Measurements from ENCODE around the gene ETS1.

GRCh38 chr11:128628325-128628673 lies 40.9 kb upstream of the ETS1 start:
- TF ChIP-seq CTCF (IDR thresholded peaks at IDR 0.05; ENCODE audit: poor library complexity, severe bottlenecking) (no peak), POLR2AphosphoS5 (IDR thresholded peaks at IDR 0.05) (no peak), TAF1 (IDR thresholded peaks at IDR 0.05; ENCODE audit: low read depth) (no peak), EZH2 (IDR thresholded peaks at IDR 0.05; ENCODE audit: borderline replicate concordance, insufficient read depth, low read length, poor library complexity, severe bottlenecking) (no peak), REST (IDR thresholded peaks at IDR 0.05; ENCODE audit: borderline replicate concordance) (no peak), RAD21 (conservative IDR thresholded peaks at IDR 0.05) (no peak), SMC3 (conservative IDR thresholded peaks at IDR 0.05; ENCODE audit: poor library complexity) (no peak), MXI1 (conservative IDR thresholded peaks at IDR 0.05; ENCODE audit: poor library complexity, severe bottlenecking) (no peak), EP300 (conservative IDR thresholded peaks at IDR 0.05; ENCODE audit: poor library complexity, severe bottlenecking) (no peak)
